Measurements from ENCODE around the gene LEPROT. TPM values are rescaled to one million over a fixed set of nuclear protein-coding genes. Genes with fewer than 3 reads are reported as not detected.

The LEPROT gene
- total and polyA plus RNA-seq, 2 of the 8 experiments (the other 6 are each of a cell fraction or from before 2014, with no cell fraction given): 25.7 to 27.2 TPM

DNA sequence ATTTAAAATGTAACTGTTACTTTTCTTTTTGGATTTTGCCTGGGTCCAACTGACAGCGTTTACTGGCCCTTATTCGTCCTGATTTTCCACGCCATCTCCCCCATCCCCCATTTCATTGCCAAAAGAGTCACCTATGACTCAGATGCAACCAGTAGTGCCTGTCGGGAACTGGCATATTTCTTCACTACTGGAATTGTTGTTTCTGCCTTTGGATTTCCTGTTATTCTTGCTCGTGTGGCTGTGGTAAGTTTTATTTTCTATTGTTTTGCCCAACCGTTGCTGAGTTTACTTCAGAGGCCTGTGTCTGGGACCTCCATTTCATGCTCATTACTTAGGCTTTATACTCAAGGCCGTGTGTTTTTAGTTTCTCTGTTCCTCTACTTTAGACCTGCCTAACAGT lies 9.3 kb downstream of the LEPROT start (continued):
- TF ChIP-seq RNF2 (IDR thresholded peaks at IDR 0.05; ENCODE audit: borderline replicate concordance, low read depth, low read length, missing control alignments, poor library complexity, severe bottlenecking) (no peak), EZH2 (IDR thresholded peaks at IDR 0.05; ENCODE audit: low read depth, low read length, severe bottlenecking) (no peak), GABPA (IDR thresholded peaks at IDR 0.05; ENCODE audit: borderline replicate concordance, insufficient read depth, low read length) (no peak), CREB1 (IDR thresholded peaks at IDR 0.05) (no peak), TEAD4 (IDR thresholded peaks at IDR 0.05; ENCODE audit: low read depth, low read length) (no peak)

Measured in H1 (cell line).